ENCODE measurements around the gene C1orf210.

Gene C1orf210

DNA sequence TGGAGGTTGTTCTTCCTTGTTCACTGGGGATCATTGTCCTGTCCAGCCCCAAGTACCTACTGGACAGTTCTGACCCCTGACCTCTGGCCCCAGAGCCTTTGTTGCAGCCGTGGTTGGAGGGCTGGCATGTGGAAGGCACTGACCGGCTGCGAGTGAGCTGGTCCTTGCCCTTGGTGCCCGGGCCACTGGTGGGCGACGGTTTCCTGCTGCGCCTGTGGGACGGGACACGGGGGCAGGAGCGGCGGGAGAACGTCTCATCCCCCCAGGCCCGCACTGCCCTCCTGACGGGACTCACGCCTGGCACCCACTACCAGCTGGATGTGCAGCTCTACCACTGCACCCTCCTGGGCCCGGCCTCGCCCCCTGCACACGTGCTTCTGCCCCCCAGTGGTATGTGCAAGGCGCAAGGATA, 26.8 kb upstream of the C1orf210 start:
- no peak for DNase-seq

DNA sequence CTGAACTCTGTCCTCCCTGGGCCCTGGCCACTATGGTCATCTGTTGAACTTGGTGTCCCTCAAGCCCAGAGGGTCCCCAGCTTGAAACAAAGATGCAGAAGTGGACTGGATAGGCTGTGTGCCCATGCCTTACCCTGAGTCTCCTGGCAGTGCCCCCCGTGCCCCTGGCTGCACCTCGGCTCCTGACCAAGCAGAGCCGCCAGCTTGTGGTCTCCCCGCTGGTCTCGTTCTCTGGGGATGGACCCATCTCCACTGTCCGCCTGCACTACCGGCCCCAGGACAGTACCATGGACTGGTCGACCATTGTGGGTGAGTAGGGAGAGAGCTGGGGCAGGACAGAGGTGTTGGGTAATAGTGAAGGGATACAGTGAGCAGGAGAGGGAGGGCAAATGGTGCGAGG, 26.1 kb upstream of the C1orf210 start:
- no peak for DNase-seq

DNA sequence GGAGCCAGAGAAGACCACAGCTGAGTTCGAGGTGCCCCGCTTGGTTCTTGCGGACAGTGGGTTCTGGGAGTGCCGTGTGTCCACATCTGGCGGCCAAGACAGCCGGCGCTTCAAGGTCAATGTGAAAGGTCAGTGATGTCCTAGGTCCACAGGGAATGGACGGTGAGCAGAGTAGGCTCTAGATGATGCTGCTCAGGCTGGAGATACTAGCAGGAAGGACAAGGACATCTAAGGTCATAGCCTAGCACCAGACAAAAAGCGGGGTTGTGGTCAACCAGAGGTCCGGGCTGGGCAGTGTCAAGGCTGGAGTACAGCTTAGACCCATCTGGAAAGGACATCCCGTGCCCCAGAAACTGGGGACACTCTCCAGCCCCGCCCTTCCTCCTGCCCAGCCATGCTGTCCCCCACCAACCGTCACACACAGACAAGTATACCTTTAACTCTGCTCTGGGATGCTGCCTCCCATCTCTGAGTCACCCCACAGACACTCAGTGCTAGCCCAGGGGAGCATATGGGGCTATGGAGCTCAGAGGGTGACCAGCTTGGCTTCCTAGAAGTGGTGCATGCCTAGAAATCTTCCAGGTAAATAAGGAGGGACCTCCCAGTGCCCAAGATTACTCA, 24.1 kb upstream of the C1orf210 start:
- no peak for DNase-seq

DNA sequence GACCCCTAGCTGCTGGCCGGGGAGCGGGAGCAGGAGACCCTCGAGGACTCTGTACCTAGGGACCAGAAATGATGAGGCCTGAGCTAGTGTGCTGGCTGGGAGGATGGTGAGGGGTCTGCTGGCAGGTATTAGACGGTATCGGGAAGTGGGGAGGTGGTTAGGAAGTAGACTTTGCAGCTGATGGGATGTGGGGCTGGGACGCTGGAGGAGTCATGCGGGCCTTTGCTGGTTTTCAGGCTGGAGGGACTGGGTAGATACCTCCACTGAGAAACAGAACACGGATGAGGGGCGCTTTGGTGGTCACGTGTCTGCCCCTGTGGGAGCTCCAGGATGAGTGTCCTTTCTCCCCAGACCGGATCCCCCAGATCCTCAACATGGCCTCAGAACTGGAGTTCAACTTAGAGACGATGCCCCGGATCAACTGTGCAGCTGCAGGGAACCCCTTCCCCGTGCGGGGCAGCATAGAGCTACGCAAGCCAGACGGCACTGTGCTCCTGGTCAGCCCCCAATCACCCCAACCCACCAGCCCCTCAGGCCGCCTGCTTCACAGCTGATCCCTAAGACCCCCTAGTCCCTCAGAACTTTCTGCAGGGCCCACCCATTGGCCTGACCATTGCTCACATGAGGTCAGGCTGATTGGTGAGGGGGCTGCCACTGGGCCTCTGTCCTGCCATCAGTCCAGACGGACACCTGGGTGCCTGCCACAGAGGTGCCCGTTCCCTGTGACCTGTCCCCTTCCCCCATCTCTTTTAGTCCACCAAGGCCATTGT, 23.4 kb upstream of the C1orf210 start:
- no peak for DNase-seq

DNA sequence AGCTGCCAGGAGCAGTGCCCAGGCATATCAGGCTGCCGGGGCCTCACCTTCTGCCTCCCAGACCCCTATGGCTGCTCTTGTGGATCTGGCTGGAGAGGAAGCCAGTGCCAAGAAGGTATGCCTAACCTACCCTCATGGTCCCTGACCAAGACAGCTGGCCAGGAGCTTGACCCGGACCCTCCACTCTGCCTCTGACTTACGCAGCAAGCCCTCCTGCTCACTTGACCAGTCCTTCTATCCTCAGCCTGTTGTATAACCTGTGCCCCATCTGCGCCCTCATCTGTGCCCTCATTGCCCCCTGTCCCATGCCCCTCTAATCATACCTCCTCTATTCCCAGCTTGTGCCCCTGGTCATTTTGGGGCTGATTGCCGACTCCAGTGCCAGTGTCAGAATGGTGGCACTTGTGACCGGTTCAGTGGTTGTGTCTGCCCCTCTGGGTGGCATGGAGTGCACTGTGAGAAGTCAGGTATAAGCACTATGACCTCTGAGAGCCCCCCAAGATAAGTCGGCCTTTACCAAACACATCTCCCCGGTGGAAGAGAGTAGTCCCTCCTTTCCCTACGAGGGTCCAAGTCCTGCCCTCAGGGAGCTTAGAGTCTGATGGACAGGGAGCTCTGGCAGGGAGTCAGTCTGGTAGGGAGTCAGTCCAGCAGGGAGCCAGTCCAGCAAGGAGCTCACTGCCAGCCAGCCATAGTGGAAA, 22.2 kb upstream of the C1orf210 start:
- no peak for DNase-seq

DNA sequence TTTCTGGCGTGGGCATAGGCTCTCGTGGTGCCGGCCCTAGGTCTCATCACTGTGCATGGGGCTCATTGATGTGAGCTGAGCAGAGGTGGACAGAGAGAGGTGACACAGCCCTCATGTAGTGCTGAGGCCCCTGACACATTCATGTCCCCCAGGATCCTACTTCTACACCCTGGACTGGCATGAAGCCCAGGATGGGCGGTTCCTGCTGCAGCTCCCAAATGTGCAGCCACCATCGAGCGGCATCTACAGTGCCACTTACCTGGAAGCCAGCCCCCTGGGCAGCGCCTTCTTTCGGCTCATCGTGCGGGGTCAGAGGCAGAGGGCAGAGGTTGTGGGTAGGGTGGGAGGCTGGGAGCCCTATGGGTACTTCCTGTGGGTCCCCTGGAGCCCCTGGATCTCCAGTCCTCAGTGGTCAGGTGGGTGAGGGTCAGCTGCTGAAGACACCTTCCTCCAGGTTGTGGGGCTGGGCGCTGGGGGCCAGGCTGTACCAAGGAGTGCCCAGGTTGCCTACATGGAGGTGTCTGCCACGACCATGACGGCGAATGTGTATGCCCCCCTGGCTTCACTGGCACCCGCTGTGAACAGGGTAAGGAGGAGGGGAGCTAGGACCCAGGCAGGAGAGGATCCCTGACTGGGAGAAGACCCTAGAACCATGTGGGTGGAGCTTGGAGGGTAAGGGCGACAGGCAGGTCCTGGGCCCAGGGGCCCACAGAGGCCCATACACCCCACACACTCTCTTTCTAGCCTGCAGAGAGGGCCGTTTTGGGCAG, 21.5 kb upstream of the C1orf210 start:
- DNase-seq = no peak

DNA sequence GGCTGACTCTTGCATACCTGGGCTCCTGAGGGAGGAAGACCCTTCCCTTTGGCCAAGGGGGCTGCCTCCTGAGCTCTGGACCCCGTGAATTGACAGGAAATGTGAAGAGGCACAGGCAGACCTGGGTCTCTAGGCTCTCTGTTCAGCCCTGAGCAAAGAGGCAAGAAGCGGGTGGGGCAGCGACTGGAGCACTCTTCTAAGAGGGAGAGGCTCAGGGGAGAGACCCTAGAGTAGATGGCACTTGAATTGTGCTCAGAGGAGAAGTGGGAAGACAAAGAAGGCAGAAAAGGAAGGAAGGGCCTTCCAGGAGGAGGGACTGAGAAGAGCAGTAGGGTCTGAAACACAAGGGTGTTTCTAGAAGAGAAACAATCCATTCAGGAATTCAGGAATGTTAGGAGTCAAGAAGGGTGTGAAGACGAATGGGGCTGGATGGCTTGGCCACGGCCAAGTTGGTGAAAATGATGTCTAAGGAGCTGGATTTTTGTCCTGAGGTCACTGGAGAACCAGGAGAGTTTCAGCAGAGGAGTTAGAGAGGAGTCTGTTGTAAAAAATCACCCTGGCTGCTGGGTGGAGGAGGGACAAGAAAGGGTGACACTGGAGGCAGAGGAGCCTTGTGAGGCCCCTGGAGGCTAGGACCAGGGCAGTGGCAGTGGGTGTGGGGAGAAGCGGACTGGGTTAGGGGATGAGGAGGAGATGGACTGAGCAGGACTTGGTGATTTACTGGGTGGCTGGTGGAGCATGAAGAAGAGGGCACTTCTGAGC, 20.7 kb upstream of the C1orf210 start:
- no peak for DNase-seq

DNA sequence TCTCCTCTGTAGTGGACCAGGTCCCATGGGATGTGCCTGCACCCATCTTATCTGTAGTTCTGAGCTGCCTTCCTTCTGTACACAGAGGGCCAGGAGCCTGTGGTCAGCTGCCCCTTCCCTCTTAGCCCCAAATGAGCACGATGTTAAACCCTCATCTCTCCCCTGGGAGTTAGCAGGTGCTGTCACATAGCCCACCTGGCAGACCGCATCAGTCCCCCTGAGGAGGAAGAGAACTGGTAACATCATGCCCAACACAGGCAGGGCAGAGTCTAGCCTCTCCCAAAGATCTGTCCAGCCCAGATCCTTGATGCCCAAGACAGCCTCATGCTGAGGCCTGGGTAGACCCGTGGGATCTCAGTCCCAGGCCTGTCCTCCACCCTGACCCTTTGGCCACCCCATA, 20.1 kb upstream of the C1orf210 start:
- no peak for DNase-seq

DNA sequence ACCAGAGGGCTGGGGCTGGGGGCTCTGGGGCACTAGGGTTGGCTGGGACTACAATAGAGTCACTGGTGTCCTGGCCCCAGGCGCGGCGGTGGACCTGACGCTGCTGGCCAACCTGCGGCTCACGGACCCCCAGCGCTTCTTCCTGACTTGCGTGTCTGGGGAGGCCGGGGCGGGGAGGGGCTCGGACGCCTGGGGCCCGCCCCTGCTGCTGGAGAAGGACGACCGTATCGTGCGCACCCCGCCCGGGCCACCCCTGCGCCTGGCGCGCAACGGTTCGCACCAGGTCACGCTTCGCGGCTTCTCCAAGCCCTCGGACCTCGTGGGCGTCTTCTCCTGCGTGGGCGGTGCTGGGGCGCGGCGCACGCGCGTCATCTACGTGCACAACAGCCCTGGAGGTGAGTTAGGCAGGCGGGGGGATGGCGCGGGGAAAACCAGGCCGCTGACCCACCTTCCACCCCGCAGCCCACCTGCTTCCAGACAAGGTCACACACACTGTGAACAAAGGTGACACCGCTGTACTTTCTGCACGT, 19.5 kb upstream of the C1orf210 start:
- no peak for DNase-seq

DNA sequence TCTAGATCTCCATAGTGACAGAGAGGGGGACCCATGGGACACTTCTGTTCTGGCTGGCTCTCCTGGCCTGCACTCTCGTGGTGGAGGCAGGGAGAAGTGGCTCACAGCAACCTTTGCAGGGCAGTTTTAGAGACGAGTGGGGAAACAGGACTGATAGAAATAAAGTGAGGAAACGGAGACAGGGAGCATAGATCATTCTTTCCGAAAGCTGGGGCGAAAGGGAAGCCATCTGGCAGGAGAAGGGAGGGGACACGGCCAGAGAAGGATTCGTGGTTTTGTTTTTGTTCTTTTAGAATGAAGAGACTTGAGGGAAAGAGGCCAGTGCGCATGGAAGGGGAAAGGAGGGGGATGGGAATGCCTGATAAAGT, 18.9 kb upstream of the C1orf210 start:
- DNase-seq = no peak

DNA sequence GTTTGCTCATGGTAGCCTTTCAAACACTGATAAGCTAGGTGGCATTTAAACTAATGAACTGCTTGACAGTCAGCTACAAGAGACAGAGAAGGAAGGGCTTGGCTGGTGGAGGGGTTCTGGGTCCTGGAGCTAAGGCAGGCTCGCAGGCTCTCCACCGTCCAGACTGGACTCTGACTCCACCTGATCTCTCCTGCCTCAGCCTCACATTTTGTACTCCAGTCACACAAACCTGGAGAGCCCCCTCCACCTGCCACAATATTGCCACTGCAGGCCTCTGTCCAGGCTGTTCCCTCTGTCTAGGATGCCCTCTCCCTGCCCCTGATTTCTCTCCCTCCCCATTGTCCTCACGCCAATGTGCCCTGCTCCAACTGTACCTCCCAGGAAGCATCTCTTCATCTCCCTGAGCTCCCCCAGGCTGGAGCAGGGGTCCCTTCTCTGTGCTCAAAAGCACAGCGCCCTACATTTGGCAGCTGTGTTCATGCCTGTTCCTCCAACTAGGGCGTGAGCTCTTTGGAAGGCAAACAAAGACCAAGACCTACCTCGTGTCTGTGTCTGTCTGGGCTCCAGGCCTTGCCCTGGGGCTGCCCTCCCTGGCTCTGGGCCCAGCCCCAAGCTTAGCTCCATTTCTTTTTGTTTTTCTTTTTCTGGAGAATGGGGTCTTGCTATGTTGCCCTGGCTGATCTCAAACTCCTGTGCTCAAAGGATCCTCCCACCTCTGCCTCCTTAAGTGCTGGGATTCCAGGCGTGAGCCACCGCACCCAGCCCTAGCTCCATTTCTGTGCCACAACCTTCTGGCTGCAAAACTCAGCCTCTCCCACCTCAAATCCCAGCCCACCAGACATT, 18.3 kb upstream of the C1orf210 start:
- no peak for DNase-seq

DNA sequence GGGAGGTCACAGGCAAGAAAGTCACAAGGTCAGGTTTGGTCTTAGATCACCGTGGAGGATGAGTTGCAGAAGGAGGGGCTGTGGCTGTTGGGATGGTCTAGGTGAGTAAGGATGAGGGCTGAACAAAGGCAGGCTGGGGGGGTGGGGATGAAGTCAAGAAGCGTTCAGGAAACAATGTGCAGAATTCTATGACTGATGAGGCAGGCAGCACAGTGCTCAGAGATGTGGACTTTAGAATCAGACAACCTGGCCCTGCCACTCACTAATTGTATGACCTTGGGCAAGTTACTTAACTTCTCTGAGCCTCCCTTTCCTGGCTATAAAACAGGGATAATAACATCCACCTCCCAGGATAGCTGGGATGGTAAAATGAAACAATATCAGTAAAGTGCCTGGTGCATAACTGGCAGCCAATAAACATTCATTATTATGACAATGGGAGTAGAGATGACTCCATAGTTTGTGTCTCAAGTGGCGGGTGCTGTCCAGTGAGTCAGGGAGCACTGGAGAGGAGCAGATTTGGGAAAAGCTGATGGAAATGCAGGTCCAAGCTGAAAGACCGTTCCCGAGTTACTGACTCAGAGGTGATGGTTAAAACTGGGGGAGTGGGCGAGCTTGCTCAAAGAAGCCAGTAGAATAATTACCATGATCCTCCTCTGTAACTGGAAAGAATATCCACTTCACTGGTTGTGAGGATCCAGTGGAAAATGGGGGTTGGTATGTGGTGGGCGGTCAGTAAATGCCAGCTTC, 17.5 kb upstream of the C1orf210 start:
- DNase-seq = no peak

DNA sequence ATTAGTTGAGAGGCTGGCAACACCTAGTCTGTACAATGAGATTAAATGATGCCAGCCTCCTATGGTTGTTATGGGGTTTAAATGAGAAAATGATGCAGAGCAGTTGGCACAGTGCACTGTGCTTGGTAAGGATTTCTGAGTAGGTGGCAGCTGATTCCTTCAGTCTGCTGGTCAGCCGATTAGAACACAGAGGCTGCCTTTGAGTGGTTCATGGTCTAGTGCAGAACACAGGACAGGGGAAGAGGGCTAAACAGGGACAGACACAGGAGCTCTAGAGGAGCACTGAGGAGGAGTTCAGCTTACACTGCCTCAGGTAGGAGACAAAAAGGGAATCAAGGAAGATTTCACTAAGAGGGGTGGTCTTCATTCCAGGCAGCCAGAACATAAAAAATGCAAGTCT, 16.8 kb upstream of the C1orf210 start:
- DNase-seq = no peak

DNA sequence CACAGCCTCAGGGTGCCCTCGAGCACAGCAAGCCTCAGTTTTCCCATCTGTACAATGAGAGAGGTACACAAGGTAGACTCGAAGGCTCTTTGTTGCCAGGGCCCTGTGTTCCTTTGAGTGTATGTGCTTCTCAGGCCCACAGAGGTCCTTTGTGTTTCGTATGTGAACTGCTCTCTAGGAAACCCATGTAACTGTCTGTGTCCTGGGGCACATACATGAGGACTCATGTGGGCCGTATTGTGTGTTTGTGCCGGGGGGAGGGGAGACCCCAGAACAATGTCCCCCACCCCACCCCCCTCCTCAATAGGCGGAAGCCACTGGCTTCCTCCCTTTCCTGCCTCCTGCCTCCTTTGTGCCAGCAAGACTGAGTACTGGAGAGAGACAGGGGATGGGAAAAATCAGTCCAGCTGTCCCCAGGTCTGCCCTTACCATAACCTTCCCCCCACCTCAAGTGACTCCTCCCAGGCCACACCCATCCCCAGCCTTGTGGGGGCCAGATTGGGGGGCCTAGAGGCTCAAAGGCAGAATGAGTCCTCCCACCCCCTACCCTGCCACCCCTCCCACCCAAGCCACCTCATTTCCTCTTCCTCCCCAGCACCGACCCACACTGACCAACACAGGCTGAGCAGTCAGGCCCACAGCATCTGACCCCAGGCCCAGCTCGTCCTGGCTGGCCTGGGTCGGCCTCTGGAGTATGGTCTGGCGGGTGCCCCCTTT, 15.2 kb upstream of the C1orf210 start, which contains the start of gene TIE1:
Gene TIE1 (plus strand): TSS at position 605 of the 717 bp plus-strand sequence. CDS start 90 bp downstream, at position 695.
- DNase-seq = no peak

DNA sequence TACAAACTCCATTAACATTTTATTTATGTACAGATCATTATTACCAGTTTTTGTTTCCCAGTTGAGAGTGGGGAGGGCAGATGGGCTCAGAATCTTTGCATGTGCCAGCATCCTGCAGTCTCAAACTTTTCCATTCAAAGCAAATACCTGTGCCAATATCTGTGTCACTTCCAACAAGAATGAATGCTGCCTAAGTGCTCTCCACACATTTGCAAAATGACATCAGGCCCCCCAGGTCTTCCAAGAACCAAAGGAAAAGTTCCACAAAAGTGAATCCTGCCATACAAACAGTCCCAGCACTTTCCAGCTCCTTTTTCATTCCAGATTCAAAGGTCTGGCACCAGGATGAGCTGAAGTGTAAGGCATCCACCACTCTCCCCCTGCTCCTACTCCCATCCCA, 13.7 kb upstream of the C1orf210 start:
- DNase-seq = no peak

DNA sequence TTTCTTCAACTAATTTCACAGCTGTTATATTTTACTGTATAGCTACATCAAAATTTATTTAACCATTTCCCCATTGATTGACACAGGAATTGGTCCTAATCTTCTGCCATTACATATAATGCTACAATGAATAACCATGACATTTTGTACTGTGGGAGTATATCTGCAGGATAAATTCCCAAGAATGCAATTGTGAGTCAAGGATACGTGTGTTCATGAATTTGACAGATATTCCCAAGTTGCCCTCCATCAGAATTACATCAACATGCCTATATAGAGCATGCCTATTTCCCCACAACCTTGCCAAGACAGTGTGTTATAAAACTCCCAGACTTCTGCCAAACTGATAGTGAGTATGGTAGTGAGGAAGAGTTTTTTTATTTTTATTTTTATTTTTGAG, 12.7 kb upstream of the C1orf210 start:
- DNase-seq = no peak

DNA sequence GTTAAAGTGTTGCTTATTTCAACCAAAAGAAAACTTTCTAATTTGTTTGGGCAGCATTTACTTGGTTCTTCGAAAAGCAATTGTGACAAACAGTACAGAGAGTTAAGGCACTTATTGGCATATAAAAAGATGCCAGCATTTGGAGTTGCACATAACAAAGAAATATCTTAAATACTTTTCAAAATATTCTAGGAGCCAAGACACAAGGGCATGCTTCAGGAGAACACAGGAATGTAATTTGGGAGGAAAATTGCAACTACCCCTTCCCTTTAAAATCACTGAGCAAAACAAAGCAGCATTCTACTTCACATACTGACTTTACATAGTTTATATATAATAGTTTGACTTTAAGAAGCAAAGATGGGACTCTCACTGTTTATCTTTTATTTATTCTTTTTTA, 10.8 kb upstream of the C1orf210 start:
- no peak for DNase-seq

DNA sequence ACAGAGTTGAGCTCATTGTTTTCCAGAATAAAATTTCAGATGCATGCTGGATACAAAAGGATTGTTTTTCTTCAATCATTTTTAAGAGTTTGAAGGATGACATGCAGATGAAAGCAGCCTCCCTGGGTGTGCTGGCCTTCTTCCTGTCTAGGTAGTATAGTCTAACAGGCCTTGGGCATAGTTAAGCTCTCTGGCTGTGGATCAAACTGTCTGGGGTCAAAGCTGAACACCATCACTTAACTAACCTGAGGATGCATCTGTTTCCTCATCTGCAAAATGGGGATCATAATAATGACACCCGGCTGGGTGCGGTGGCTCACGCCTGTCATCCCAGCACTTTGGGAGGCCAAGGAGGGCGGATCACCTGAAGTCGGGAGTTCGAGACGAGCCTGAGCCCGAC, 9.4 kb upstream of the C1orf210 start:
- DNase-seq = no peak

DNA sequence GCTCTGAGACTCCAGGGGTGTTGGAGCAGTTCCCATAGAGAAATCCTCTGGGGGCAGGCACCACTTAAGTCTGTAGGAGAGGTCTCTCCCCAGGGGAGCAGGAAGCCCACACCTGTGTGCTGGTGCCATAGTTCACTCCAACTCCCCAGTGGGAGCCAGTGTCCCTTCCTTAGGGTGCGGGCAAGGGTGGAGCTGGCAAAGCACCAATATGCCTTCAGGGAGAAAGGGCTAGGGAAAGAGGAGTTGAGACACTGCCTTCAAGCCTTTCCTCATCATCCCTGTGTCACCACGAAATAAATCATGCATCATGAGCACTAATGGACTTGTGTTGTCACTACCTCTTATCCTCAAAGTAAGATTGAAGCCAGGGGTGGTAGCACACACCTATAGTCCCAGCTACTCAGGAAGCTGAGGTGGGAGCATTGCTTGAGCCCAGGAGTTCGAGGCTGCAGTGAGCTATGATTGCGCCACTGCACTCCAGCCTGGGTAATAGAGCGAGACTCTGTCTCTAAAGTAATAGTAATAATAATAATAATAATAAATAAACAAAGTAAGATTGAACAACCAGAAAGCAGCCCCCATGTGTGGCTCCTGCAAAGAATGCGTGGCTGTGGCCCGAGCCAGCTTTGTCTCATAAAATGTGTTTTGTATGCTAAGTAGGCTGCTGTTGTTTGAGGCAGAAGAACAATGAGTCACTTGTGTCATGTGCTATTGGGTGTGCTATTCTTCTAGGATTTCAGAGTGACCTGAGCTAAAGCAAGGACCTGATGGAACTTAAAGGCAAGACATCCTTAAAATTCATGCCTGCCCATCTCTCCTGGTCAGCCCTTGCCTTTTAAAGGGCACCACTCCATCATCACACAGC, 8.7 kb upstream of the C1orf210 start:
- no peak for DNase-seq
